Endothelial cell of umbilical vein (primary cell): ENCODE results near the gene CLDN14. TPM values are rescaled to one million over a fixed set of nuclear protein-coding genes. Genes with fewer than 3 reads are reported as not detected.

ENCODE experiments used
- BruUV-seq: library from RNA; stranded (reverse); fragments of 400-500 nt; replicated peaks from 2 replicates; lab custom pipeline; 2021; lab: Mats Ljungman, UMichigan
- CTCF ChIA-PET: fragments of 300-600, 350-600 bp; sonication (Branson Sonifier 250); formaldehyde crosslinking; loops from one replicate; lab custom pipeline; 2021; ENCODE audit warnings: antibody characterized with exemption, inconsistent platforms; lab: Charles Lee
- POLR2A ChIA-PET: fragments of 300-600, 350-600 bp; sonication (Branson Sonifier 250); formaldehyde crosslinking; loops from one replicate; lab custom pipeline; 2021; ENCODE audit warnings: antibody characterized with exemption, inconsistent platforms; lab: Charles Lee
- DNase-seq: peaks from one replicate; pipeline ENCODE4 v3.0.0-alpha.2; 2011; ENCODE audit warnings: low read depth, low spot score
- FAIRE-seq: peaks from 2 replicates; lab custom pipeline; 2011; peaks lifted over from hg19 to GRCh38; lab: Jason Lieb, UNC
- H2AFZ ChIP-seq: 2 replicates; pipeline ENCODE4 v1.6.0; 2012; ENCODE audit warnings: low read depth, low read length, control low read depth, inconsistent platforms
- H3K27ac ChIP-seq: 2 replicates; pipeline ENCODE4 v1.5.1; 2011; ENCODE audit warnings: low read depth, mild to moderate bottlenecking, control low read depth, low read length, moderate library complexity; ENCODE audit not compliant: insufficient read depth
- H3K27me3 ChIP-seq, 2 experiments: 2 replicates each; pipeline versions ENCODE4 v1.6.0 to v1.6.1; 2011; ENCODE audit warnings: low read length in 2 of 2, mixed read lengths in 1 of 2; ENCODE audit not compliant: control insufficient read depth in 2 of 2, insufficient read depth in 2 of 2
- H3K36me3 ChIP-seq, 2 experiments: 2 replicates in 1 of 2; 3 replicates in 1 of 2; pipeline ENCODE4 v1.5.1; 2011; ENCODE audit warnings: low read length in 2 of 2, mild to moderate bottlenecking in 1 of 2, moderate library complexity in 1 of 2; ENCODE audit not compliant: control insufficient read depth in 2 of 2, insufficient read depth in 2 of 2; ENCODE audit errors: extremely low read depth in 1 of 2
- H3K4me1 ChIP-seq: 3 replicates; pipeline ENCODE4 v1.5.1; 2011; ENCODE audit warnings: mild to moderate bottlenecking, low read length; ENCODE audit not compliant: control insufficient read depth, insufficient read depth; ENCODE audit errors: extremely low read depth
- H3K4me2 ChIP-seq: 2 replicates; pipeline ENCODE4 v1.6.1; 2011; ENCODE audit warnings: low read length, control low read depth, mixed read lengths; ENCODE audit not compliant: insufficient read depth
- H3K4me3 ChIP-seq, 3 experiments: fragments of 200-600 bp in 1 of 3; sonication (generic), shearing (Covaris generic) in 1 of 3; replicated peaks in 1 of 3; 2 replicates each; pipeline ENCODE4 v1.5.1; 2011 to 2016; ENCODE audit warnings: control low read depth in 3 of 3, low read length in 3 of 3, mild to moderate bottlenecking in 2 of 3, inconsistent platforms in 1 of 3, low read depth in 1 of 3, moderate library complexity in 1 of 3; ENCODE audit not compliant: insufficient read depth in 1 of 3
- H3K79me2 ChIP-seq: 2 replicates; pipeline ENCODE4 v1.6.0; 2012; ENCODE audit warnings: low read length, inconsistent platforms; ENCODE audit not compliant: control insufficient read depth, insufficient read depth
- H3K9ac ChIP-seq: replicated peaks from 2 replicates; pipeline ENCODE3; 2011; ENCODE audit warnings: low read length, control low read depth; ENCODE audit not compliant: insufficient read depth; ENCODE audit errors: extremely low read depth
- H3K9me1 ChIP-seq: replicated peaks from 3 replicates; pipeline ENCODE4 v1.6.0; 2011; ENCODE audit warnings: mild to moderate bottlenecking, low read length; ENCODE audit not compliant: control insufficient read depth, insufficient read depth; ENCODE audit errors: extremely low read depth
- H3K9me3 ChIP-seq: replicated peaks from 2 replicates; pipeline ENCODE4 v1.5.1; 2012; ENCODE audit warnings: low read length, inconsistent platforms; ENCODE audit not compliant: control insufficient read depth, insufficient read depth
- H4K20me1 ChIP-seq: replicated peaks from 2 replicates; pipeline ENCODE3; 2011; ENCODE audit warnings: mild to moderate bottlenecking, low read length; ENCODE audit not compliant: control insufficient read depth, insufficient read depth; ENCODE audit errors: extremely low read depth
- EZH2 ChIP-seq: IDR thresholded peaks from 2 replicates; pipeline ENCODE4 v1.6.1; 2012; ENCODE audit warnings: borderline replicate concordance, low read depth, mild to moderate bottlenecking, moderate library complexity, low read length, inconsistent platforms; ENCODE audit not compliant: severe bottlenecking
- FOS ChIP-seq: IDR thresholded peaks from 2 replicates; pipeline ENCODE4 v1.6.1; 2011; ENCODE audit warnings: mild to moderate bottlenecking, low read length, moderate library complexity, borderline replicate concordance; ENCODE audit not compliant: insufficient read depth
- GATA2 ChIP-seq: IDR thresholded peaks from 2 replicates; pipeline ENCODE4 v1.7.0; 2011; ENCODE audit warnings: low read depth, mild to moderate bottlenecking, moderate library complexity, mixed read lengths, low read length; ENCODE audit not compliant: insufficient read length, insufficient read depth
- JUN ChIP-seq: IDR thresholded peaks from 2 replicates; pipeline ENCODE4 v1.6.1; 2011; ENCODE audit warnings: borderline replicate concordance, low read depth; ENCODE audit not compliant: insufficient read length, insufficient read depth
- MAX ChIP-seq: IDR thresholded peaks from 2 replicates; pipeline ENCODE4 v1.6.1; 2011; ENCODE audit not compliant: insufficient read depth, insufficient read length
- MYC ChIP-seq: IDR thresholded peaks from one replicate; pipeline ENCODE4 v1.6.1; 2011; ENCODE audit warnings: mild to moderate bottlenecking, low read depth, low read length
- POLR2A ChIP-seq: IDR thresholded peaks from 2 replicates; pipeline ENCODE4 v1.6.1; 2012; ENCODE audit warnings: low read depth, mild to moderate bottlenecking, control low read depth, low read length
- POLR2AphosphoS5 ChIP-seq: IDR thresholded peaks from 2 replicates; pipeline ENCODE4 v1.6.1; 2012; ENCODE audit warnings: low read depth, mild to moderate bottlenecking, control low read depth, low read length, moderate library complexity; ENCODE audit not compliant: insufficient read depth
- dilution Hi-C: fragments of 300-500 bp; cut with MboI; formaldehyde crosslinking; loops from one replicate; pipeline ENCODE4 v1.15.0; 2019; ENCODE audit warnings: low sequenced_read_pairs; ENCODE audit not compliant: extremely low pct_ligation_motif_present
- intact Hi-C: fragments of 100-400 bp; cut with micrococcal nuclease; formaldehyde crosslinking; loops from one replicate; pipeline ENCODE4 v1.10.0; 2022
- polyA plus RNA-seq, 4 experiments: library from polyadenylated mRNA; depleted of rRNA in 3 of 4; stranded (reverse) in 3 of 4; unstranded in 1 of 4; fragments of >200 nt; gene quantifications; 2 replicates each; pipeline versions ENCODE4 v1.2.1 to v1.2.3, GENCODE V29; 2011 to 2012; ENCODE audit warnings: missing spikeins in 1 of 4
- total RNA-seq: library from RNA; stranded (reverse); gene quantifications from 2 replicates; pipeline ENCODE4 v1.2.3, GENCODE V29; 2021
- TF ChIP-seq, protein P1 (sequence below), 2 donors: IDR thresholded peaks; 1 replicate in 1 of 2; 2 replicates in 1 of 2; pipeline ENCODE4 v1.5.1; 2011; ENCODE audit warnings: low read length in 2 of 2, mild to moderate bottlenecking in 2 of 2, moderate library complexity in 2 of 2, control low read depth in 1 of 2, inconsistent platforms in 1 of 2, low read depth in 1 of 2; ENCODE audit not compliant: insufficient read depth in 1 of 2; ENCODE audit errors: extremely low read depth in 1 of 2

CLDN14 gene
- total and polyA plus RNA-seq, 2 donors (not counting 3 experiments of a cell fraction or from before 2014, with no cell fraction given): 1.0 to 2.5 TPM

DNA sequence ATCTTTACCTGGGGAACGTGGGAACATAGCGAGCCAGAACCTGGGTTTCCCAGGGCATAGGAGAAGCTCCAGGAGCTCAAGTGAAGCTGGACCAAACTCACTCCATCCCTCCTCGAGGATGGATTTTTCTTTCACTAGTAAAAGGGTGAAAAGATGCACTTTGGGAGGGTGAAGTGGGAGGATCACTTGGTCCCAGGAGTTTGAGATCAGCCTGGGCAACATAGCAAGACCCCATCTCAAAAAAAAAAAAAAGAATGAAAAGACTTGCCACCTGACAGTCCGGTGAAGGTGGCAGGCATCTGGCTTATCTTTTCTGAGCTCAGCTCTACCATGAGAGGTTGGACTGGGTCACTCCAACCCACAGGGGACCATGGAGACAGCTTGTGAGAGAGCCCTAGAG, 52.4 kb downstream of the CLDN14 start:
- dilution Hi-C loops (no loop called here), intact Hi-C loops (no loop called here)
- no peak overlapping the region for H2AFZ ChIP-seq
- DNase-seq: no peak
- H3K4me1 ChIP-seq: peaks cover 33% of the 10 kb centered on the region
- H3K27ac ChIP-seq: no peak overlapping the region
- H4K20me1 ChIP-seq: no peaks in the 10 kb centered on the region
- H3K27me3 ChIP-seq: no peaks in the 10 kb centered on the region
- no peak for FAIRE-seq
- no peaks in the 10 kb centered on the region for H3K9me3 ChIP-seq
- POLR2A ChIA-PET: no interaction called here
- CTCF ChIA-PET: interaction anchor here (0.8 to 1.2 kb wide), 2 partner anchors 52 to 203 kb away, joined by 3 to 5 read pairs; no protein-coding TSS in a partner anchor
- H3K36me3 ChIP-seq: no peaks in the 10 kb centered on the region
- H3K4me2 ChIP-seq: no peak overlapping the region
- H3K9me1 ChIP-seq: no peaks in the 10 kb centered on the region
- peaks cover 28% of the 10 kb centered on the region for H3K79me2 ChIP-seq
- no peak overlapping the region for H3K4me3 ChIP-seq
- no TSS peak for BruUV-seq
- TF ChIP-seq POLR2A: no peak
- TF ChIP-seq, protein P1, sequence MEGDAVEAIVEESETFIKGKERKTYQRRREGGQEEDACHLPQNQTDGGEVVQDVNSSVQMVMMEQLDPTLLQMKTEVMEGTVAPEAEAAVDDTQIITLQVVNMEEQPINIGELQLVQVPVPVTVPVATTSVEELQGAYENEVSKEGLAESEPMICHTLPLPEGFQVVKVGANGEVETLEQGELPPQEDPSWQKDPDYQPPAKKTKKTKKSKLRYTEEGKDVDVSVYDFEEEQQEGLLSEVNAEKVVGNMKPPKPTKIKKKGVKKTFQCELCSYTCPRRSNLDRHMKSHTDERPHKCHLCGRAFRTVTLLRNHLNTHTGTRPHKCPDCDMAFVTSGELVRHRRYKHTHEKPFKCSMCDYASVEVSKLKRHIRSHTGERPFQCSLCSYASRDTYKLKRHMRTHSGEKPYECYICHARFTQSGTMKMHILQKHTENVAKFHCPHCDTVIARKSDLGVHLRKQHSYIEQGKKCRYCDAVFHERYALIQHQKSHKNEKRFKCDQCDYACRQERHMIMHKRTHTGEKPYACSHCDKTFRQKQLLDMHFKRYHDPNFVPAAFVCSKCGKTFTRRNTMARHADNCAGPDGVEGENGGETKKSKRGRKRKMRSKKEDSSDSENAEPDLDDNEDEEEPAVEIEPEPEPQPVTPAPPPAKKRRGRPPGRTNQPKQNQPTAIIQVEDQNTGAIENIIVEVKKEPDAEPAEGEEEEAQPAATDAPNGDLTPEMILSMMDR (IDR thresholded peaks at IDR 0.05; ENCODE audit: extremely low read depth in 1 of 2, insufficient read depth in 1 of 2, low read depth in 1 of 2, low read length in 2 of 2): no peak
- no peak for TF ChIP-seq GATA2
- no peak for TF ChIP-seq POLR2AphosphoS5
- TF ChIP-seq JUN: no peak
- TF ChIP-seq MYC: no peak
- TF ChIP-seq EZH2: no peak
- TF ChIP-seq MAX: no peak
- TF ChIP-seq FOS: no peak
- H3K9ac ChIP-seq: no peak overlapping the region
